MM.1S (cell line): ENCODE measurements around the gene USP13.

ENCODE experiments used
- DNase-seq: peaks from one replicate; pipeline ENCODE4 v3.0.0-alpha.2; 2015
- H2AFZ ChIP-seq: fragments of 300-600 bp; sonication (generic); 2 replicates; pipeline ENCODE4 v1.6.0; 2016; ENCODE audit warnings: antibody characterized with exemption, low read length
- H3F3A ChIP-seq: fragments of 300-600 bp; sonication (generic); 2 replicates; pipeline ENCODE4 v1.6.1; 2016; ENCODE audit warnings: mild to moderate bottlenecking, antibody characterized with exemption, low read length, moderate library complexity, mixed read lengths; ENCODE audit not compliant: insufficient read depth
- H3K27ac ChIP-seq: fragments of 300-600 bp; sonication (generic); 2 replicates; pipeline ENCODE4 v1.5.1; 2016; ENCODE audit warnings: mild to moderate bottlenecking, low read length
- H3K27me3 ChIP-seq: fragments of 300-600 bp; sonication (generic); replicated peaks from 2 replicates; pipeline ENCODE4 v1.6.0; 2016; ENCODE audit warnings: low read length; ENCODE audit not compliant: insufficient read depth
- H3K36me3 ChIP-seq: fragments of 300-600 bp; sonication (generic); replicated peaks from 2 replicates; pipeline ENCODE4 v1.6.1; 2016; ENCODE audit warnings: mild to moderate bottlenecking, low read length, mixed read lengths; ENCODE audit not compliant: insufficient read depth
- H3K4me1 ChIP-seq: fragments of 300-600 bp; sonication (generic); 2 replicates; pipeline ENCODE4 v1.6.1; 2016; ENCODE audit warnings: low read length, mixed read lengths
- H3K4me2 ChIP-seq: fragments of 300-600 bp; sonication (generic); 2 replicates; pipeline ENCODE4 v1.6.0; 2016; ENCODE audit warnings: low read depth, low read length
- H3K4me3 ChIP-seq: fragments of 300-600 bp; sonication (generic); 2 replicates; pipeline ENCODE4 v1.5.1; 2016; ENCODE audit warnings: low read length, mixed read lengths
- H3K79me2 ChIP-seq: fragments of 300-600 bp; sonication (generic); 2 replicates; pipeline ENCODE4 v1.6.1; 2016; ENCODE audit warnings: mixed run types, low read length, mixed read lengths
- H3K9ac ChIP-seq: fragments of 300-600 bp; sonication (generic); 2 replicates; pipeline ENCODE4 v1.6.1; 2016; ENCODE audit warnings: low read length, mixed read lengths
- H3K9me2 ChIP-seq: fragments of 300-600 bp; sonication (generic); replicated peaks from 2 replicates; pipeline ENCODE4 v1.6.1; 2016; ENCODE audit warnings: mild to moderate bottlenecking, low read length, mixed read lengths; ENCODE audit not compliant: insufficient read depth
- H3K9me3 ChIP-seq: fragments of 300-600 bp; sonication (generic); replicated peaks from 2 replicates; pipeline ENCODE4 v1.6.1; 2016; ENCODE audit warnings: mild to moderate bottlenecking, low read length, mixed read lengths; ENCODE audit not compliant: insufficient read depth
- H4K20me1 ChIP-seq: fragments of 300-600 bp; sonication (generic); 2 replicates; pipeline ENCODE4 v1.6.1; 2016; ENCODE audit warnings: mild to moderate bottlenecking, low read length, moderate library complexity, mixed read lengths; ENCODE audit not compliant: insufficient read depth
- CTCF ChIP-seq: fragments of 300-600 bp; sonication (generic); IDR thresholded peaks from 2 replicates; pipeline ENCODE4 v1.5.1; 2016; ENCODE audit warnings: antibody characterized with exemption, low read length, mixed read lengths
- EZH2 ChIP-seq: fragments of 300-600 bp; sonication (generic); optimal IDR thresholded peaks from 2 replicates; pipeline ENCODE3; 2017; ENCODE audit warnings: low read depth, mild to moderate bottlenecking, antibody characterized with exemption, low read length, mixed read lengths
- EZH2phosphoT487 ChIP-seq: fragments of 300-600 bp; sonication (generic); IDR thresholded peaks from 2 replicates; pipeline ENCODE4 v1.6.1; 2018; ENCODE audit warnings: antibody characterized with exemption, low read length

Gene USP13

GRCh38 chr3:179700716-179701115, 47.9 kb downstream of the USP13 start:
- H3K27ac ChIP-seq = no peak overlapping the region
- no peaks in the 10 kb centered on the region for H3K9me3 ChIP-seq
- 0 out of 2 replicates have a peak, but pooled peaks cover 4% of the 10 kb centered on the region for H3K36me3 ChIP-seq
- no peaks in the 10 kb centered on the region for H3K27me3 ChIP-seq
- H3K9me2 ChIP-seq = no peaks in the 10 kb centered on the region
- H3F3A ChIP-seq = no peaks in the 10 kb centered on the region
- TF ChIP-seq CTCF (no peak), EZH2phosphoT487 (no peak), EZH2 (no peak)
- H2AFZ ChIP-seq = no peak overlapping the region
- DNase-seq = no peak
- no peak overlapping the region for H3K4me2 ChIP-seq
- H3K79me2 ChIP-seq = peaks cover 14% of the 10 kb centered on the region; the same call in 1 of the 2 replicates
- H3K9ac ChIP-seq = no peak overlapping the region
- H3K4me3 ChIP-seq = no peak overlapping the region
- H4K20me1 ChIP-seq = no peaks in the 10 kb centered on the region
- no peaks in the 10 kb centered on the region for H3K4me1 ChIP-seq

GRCh38 chr3:179701176-179701827, 48.5 kb downstream of the USP13 start:
- Histone ChIP-seq H3K4me2 (no peak overlapping the region), H3K4me3 (no peak overlapping the region), H3K79me2 (peaks cover 11% of the 10 kb centered on the region; the same call in 1 of the 2 replicates)

GRCh38 chr3:179702271-179702947, 49.6 kb downstream of the USP13 start:
- Histone ChIP-seq H3K4me2 (no peak overlapping the region), H3K27me3 (no peaks in the 10 kb centered on the region), H3K9me3 (no peaks in the 10 kb centered on the region), H3K27ac (no peak overlapping the region), H3F3A (no peaks in the 10 kb centered on the region), H3K79me2 (peaks cover 7% of the 10 kb centered on the region; the same call in 1 of the 2 replicates), H3K4me3 (no peak overlapping the region), H4K20me1 (no peaks in the 10 kb centered on the region), H3K36me3 (0 out of 2 replicates have a peak, but pooled peaks cover 4% of the 10 kb centered on the region), H2AFZ (no peak overlapping the region), H3K9me2 (no peaks in the 10 kb centered on the region), H3K9ac (no peak overlapping the region), H3K4me1 (no peaks in the 10 kb centered on the region)
- TF ChIP-seq EZH2phosphoT487 (no peak), EZH2 (no peak), CTCF (no peak)
- DNase-seq = no peak

More at GRCh38 chr3:179701176-179701827, 48.5 kb downstream of the USP13 start:
- Histone ChIP-seq H3K27me3 (no peaks in the 10 kb centered on the region), H4K20me1 (no peaks in the 10 kb centered on the region), H3K9me2 (no peaks in the 10 kb centered on the region), H3K4me1 (no peaks in the 10 kb centered on the region), H3K9me3 (no peaks in the 10 kb centered on the region), H3K9ac (no peak overlapping the region), H3F3A (no peaks in the 10 kb centered on the region), H3K36me3 (0 out of 2 replicates have a peak, but pooled peaks cover 4% of the 10 kb centered on the region), H2AFZ (no peak overlapping the region), H3K27ac (no peak overlapping the region)
- no peak for DNase-seq
- no peak for TF ChIP-seq EZH2
- TF ChIP-seq EZH2phosphoT487 = no peak
- no peak for TF ChIP-seq CTCF
